GM06990 (cell line): ENCODE results near the gene KNL1.
"Not testable (repeated sequence)": the region's sequence is repeated elsewhere in the genome, so short reads cannot be mapped to it uniquely, and the experiment has no call there.

Experiments used
- DNase-seq: peaks from one replicate; pipeline ENCODE4 v3.0.0-alpha.2; 2011; ENCODE audit not compliant: insufficient read length; ENCODE audit errors: extremely low read depth
- H3K27me3 ChIP-seq: replicated peaks from 2 replicates; pipeline ENCODE4 v1.6.0; 2011; ENCODE audit warnings: low read length; ENCODE audit not compliant: control insufficient read depth, insufficient read depth
- H3K36me3 ChIP-seq: 2 replicates; pipeline ENCODE4 v1.5.1; 2011; ENCODE audit warnings: low read length; ENCODE audit not compliant: control insufficient read depth, insufficient read depth
- H3K4me3 ChIP-seq: replicated peaks from 2 replicates; pipeline ENCODE4 v1.5.1; 2011; ENCODE audit warnings: low read depth, mild to moderate bottlenecking, control low read depth, low read length
- TF ChIP-seq, protein P1 (sequence below): IDR thresholded peaks from 2 replicates; pipeline ENCODE4 v1.5.1; 2011; ENCODE audit warnings: low read length, control low read depth, mild to moderate bottlenecking, inconsistent platforms; ENCODE audit not compliant: insufficient read depth, poor library complexity, severe bottlenecking

The KNL1 gene

GRCh38 chr15:40578892-40579291 is 15.2 kb upstream of the KNL1 start:
- no peak for DNase-seq
- Histone ChIP-seq H3K27me3 (no peaks in the 10 kb centered on the region), H3K4me3 (no peak overlapping the region), H3K36me3 (peaks cover 3% of the 10 kb centered on the region)
- TF ChIP-seq, protein P1, sequence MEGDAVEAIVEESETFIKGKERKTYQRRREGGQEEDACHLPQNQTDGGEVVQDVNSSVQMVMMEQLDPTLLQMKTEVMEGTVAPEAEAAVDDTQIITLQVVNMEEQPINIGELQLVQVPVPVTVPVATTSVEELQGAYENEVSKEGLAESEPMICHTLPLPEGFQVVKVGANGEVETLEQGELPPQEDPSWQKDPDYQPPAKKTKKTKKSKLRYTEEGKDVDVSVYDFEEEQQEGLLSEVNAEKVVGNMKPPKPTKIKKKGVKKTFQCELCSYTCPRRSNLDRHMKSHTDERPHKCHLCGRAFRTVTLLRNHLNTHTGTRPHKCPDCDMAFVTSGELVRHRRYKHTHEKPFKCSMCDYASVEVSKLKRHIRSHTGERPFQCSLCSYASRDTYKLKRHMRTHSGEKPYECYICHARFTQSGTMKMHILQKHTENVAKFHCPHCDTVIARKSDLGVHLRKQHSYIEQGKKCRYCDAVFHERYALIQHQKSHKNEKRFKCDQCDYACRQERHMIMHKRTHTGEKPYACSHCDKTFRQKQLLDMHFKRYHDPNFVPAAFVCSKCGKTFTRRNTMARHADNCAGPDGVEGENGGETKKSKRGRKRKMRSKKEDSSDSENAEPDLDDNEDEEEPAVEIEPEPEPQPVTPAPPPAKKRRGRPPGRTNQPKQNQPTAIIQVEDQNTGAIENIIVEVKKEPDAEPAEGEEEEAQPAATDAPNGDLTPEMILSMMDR: no peak

DNA sequence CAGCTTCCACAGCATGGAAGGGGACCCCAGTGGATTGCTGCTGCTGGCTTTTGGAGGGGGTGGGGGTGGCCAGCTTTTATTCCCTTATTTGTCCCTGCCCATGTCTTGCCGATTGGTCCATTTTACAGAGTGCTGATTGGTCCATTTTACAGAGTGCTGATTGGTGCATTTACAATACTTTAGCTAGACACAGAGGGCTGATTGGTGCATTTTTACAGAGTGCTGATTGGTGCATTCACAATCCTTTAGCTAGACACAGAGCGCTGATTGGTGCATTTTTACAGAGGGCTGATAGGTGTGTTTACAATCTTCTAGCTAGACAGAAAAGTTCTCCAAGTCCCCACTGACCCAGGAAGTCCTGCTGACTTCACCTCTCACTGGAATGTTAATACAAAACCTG is 12.3 kb upstream of the KNL1 start:
- H3K4me3 ChIP-seq, H3K27me3 ChIP-seq, DNase-seq: not testable (repeated sequence)

GRCh38 chr15:40582726-40583246 is 11.3 kb upstream of the KNL1 start:
- no peak for DNase-seq
- Histone ChIP-seq H3K27me3 (no peaks in the 10 kb centered on the region), H3K36me3 (no peaks in the 10 kb centered on the region), H3K4me3 (no peak overlapping the region)
- TF ChIP-seq, protein P1: no peak

More for the DNA sequence above, 12.3 kb upstream of the KNL1 start:
- H3K36me3 ChIP-seq: not testable (repeated sequence)

- Histone ChIP-seq H3K27me3 (no peaks in the 10 kb centered on the region), H3K36me3 (no peaks in the 10 kb centered on the region), H3K4me3 (no peak overlapping the region)
- no peak for DNase-seq
- TF ChIP-seq, protein P1: no peak
These were observed 9.9 kb upstream of the KNL1 start for GRCh38 chr15:40584191-40584590.

DNA sequence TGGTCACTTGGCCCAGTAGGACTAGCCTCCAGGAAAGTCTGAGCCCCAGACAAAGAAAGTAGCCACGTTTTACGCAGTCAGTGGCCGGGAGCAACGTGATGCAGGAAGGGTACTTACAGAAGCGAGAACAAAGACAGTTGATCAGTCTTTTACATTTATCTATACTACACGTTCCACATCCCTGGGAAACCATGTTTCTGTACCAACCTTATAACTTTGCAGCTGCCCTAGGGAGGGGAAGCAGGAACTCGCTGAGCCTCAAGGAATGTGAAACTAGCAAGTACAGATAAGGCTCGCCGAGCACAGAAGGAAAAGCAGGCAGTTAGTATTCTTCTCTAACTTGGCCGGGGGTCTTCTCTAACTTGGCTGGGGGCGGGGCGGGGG is 3.4 kb upstream of the KNL1 start:
- no peak for DNase-seq
- H3K36me3 ChIP-seq: no peaks in the 10 kb centered on the region
- H3K27me3 ChIP-seq: no peaks in the 10 kb centered on the region
- no peak overlapping the region for H3K4me3 ChIP-seq
- TF ChIP-seq, protein P1: no peak

- TF ChIP-seq, protein P1: no peak
- no peak for DNase-seq
- Histone ChIP-seq H3K4me3 (no peak overlapping the region), H3K27me3 (no peaks in the 10 kb centered on the region), H3K36me3 (no peaks in the 10 kb centered on the region)
These were observed 2.7 kb upstream of the KNL1 start for GRCh38 chr15:40591389-40591788.
